ENCODE measurements around the gene NHERF2.

Gene NHERF2

GRCh38 chr16:2035431-2036199 lies 8.9 kb downstream of the NHERF2 start:
- intact Hi-C loops (cut with DNase I): no loop called here
- DNase-seq: peak in 3 of 42 donors; percentile 20 to 52 (median 21)

DNA sequence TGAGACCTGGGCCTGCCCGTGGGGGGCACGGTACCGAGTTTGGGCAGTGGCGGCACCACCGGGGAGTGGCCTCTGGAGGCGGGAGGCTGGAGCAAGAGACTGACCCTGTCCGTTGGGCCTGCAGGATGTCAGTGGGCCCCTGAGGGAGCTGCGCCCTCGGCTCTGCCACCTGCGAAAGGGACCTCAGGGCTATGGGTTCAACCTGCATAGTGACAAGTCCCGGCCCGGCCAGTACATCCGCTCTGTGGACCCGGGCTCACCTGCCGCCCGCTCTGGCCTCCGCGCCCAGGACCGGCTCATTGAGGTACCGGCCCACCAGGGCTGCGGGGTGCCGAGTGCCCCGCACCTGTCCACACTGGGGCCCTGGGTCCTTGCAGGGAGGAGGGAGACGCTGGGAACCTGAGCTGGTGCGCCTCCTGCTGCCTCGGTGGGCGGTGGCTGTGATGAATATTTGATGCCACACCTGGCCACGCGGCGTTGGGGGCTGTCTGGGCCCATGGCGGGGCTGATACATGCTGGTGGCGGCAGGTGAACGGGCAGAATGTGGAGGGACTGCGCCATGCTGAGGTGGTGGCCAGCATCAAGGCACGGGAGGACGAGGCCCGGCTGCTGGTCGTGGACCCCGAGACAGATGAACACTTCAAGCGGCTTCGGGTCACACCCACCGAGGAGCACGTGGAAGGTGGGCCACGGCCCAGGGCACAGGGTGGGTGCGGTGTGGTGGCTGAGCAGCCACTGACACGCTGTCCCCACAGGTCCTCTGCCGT lies 9.7 kb downstream of the NHERF2 start:
- no peak for DNase-seq
- intact Hi-C loops (cut with DNase I): no loop called here

GRCh38 chr16:2037115-2037514 lies 10.4 kb downstream of the NHERF2 start:
- intact Hi-C loops (cut with DNase I): no loop called here
- no peak for DNase-seq

GRCh38 chr16:2037647-2038381 lies 11.1 kb downstream of the NHERF2 start:
- intact Hi-C loops (cut with DNase I): no loop called here
- DNase-seq: no peak

DNA sequence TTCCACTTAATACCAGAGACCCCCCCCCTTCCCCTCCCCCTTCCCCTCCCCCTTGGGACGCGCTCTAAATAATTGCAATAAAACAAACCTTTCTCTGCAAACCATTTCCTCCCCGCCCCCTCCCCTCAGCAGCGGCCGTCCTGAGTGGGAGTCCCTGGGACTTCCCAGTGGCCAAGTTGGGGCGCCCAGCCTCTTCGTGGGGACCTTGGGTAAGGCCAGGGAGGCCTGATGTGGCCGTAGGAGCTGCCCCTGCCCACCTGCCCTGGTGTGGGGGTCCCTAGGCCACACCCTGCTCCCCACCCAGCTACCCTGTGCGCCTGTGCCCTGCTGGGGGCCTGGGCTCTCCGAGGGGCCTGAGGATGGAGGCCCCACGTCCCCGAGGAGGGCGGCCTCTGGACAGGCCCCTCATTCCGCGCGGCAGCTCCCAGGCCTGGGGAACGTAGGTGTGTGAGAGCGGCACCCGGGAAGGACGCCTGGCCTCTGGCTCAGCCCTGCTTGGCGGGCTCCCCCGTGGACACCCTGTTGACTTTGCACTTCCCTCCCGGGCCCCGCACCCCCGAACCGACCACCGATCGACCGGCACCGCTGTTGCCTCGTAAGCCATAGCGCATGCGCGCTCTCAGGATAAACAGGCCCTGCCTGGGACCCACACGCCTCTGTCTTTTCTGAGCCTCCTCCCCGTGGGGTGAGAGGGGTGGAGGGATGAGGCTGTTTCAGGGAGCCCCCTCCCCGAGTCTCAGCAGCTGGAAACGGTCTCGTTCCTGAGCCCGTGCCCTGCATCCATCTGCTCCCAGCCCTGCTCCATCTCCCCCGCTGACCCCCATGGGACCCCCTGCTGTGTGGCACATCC lies 11.9 kb downstream of the NHERF2 start:
- intact Hi-C loops (cut with DNase I): no loop called here
- no peak for DNase-seq

DNA sequence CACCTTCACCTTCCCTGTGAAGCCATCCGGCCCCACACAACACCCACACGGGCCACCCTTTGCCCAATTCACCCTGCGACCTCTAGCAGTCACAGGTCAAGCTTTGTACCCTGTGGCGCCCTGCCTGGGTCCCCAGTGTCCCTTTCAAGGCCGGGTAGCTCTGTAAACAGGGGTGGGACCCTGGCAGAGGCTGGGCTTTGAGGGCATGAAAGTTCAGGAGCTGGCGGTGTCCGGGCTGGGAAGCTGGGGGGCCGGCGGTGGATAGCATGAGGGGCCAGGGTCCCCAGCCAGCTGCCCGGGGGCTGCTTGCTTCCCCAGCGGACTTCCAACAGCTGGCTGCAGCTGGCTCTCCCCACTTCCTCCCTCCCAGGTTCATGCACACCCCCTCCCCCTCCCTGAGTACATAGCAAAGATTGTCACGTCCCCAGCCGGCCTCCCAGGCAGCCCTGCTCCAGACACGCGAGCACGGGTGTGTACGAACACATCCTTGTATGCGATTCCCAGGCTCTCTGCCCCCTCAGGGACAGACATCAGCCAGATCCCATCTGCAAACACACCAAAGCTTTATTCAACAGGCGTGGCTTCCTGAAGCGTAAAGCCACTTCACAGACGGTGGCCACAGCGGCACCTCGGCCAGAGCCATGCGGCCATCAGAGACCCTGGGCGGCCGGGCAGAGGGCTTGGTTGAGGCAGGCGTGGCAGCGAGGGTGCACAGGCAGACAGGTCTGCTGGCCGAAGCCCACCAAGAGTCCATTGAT lies 12.8 kb downstream of the NHERF2 start:
- no peak for DNase-seq

GRCh38 chr16:2040041-2040786 lies 13.5 kb downstream of the NHERF2 start:
- DNase-seq: no peak
- intact Hi-C loops (cut with DNase I): no loop called here

More for the DNA sequence above, 12.8 kb downstream of the NHERF2 start:
- intact Hi-C loops (cut with DNase I): no loop called here

GRCh38 chr16:2040787-2041522 lies 14.3 kb downstream of the NHERF2 start:
- DNase-seq: peak in 4 of 42 donors; percentile 7 to 56 (median 44)

GRCh38 chr16:2042171-2042985 lies 15.7 kb downstream of the NHERF2 start:
- peak in 1 of 42 donors; percentile 16 for DNase-seq
- intact Hi-C loops (cut with DNase I): no loop called here

More at GRCh38 chr16:2040787-2041522, 14.3 kb downstream of the NHERF2 start:
- intact Hi-C loops (cut with DNase I): no loop called here

- intact Hi-C loops (cut with DNase I): no loop called here
- no peak for DNase-seq
Measured at GRCh38 chr16:2042986-2043666, 16.4 kb downstream of the NHERF2 start.

DNA sequence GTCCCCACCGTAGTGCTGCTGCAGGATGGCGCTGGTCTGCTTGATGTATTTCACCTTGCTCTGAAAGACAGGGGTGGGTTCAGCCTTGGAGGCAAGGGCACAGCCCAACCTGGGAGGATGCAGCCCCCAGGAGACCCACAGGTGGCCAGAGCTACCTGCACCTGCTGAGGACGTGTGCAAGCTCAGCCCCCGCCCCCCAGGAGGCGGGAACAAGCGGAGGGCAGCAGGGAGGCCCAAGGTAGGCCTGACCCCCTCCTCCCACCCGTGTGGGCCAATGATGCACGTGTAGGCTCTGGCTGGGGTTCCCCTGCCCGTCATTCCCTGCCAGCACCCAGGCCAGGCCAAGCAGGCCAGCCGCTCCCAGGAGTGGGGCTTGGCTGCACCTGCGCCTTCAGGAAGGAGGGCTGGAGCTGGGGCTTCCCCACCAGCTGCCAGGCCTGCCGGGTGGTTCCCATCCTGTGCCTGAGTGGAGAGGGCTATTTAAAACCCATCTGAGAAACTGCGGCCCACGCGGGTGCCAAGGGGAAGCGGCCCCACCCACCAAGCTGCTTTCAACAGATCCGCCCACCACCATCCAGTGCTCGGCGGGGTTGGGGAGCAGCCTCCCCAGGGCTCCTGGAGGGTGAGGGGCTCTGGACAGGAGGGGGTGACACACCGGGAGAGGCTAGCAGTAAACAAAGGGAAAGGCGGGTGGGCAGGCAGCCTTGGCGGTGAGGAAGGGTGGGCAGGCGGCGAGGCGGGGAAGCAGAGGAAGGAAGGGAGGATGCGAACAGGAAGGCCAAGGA lies 17.2 kb downstream of the NHERF2 start:
- intact Hi-C loops (cut with DNase I): no loop called here
- DNase-seq: peak; percentile 40 to 91 (median 74)

GRCh38 chr16:2044541-2044940 lies 17.8 kb downstream of the NHERF2 start:
- intact Hi-C loops (cut with DNase I): no loop called here
- no peak for DNase-seq

DNA sequence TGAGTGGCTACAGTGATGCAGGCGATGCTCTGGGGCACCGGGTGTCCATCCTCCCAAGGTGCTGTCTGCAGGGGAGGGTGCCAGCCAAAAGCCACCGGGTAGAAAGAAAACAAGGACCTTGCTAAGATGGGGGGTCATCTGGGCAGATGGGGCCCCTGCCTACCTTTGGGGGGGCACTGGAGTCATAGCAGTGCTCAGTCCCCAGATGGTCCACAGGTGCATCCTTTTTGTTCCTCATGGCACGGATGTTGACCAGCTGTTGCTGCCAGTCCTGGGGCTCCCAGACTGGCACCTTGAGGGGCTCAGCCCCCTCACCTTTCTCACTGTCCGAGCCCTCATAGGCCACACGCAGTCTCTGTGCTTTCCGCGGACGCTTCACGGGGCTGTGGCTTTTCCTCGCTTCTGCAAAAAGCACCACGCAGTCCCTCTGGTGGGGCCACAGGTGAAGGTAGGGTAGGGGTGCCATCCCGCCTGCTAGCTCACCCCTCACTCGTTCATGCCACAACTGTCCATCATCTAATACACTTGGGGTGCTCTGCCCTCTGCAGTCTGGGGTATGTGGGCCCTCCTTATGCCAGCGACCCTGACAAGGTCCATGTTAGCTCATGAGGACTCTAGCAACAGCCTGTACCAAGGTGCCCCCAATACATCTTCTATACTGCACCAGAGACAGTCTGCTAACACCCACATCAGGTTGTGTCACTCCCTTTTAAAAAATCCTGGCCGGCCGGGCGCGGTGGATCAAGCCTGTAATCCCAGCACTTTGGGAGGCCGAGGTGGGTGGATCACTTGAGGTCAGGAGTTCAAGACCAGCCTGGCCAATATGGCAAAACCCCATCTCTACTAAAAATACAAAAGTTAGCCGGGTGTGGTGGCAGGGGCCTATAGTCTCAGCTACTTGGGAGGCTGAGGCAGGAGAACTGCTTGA lies 19.5 kb downstream of the NHERF2 start:
- intact Hi-C loops (cut with DNase I): no loop called here
- DNase-seq: no peak

Measured in head of caudate nucleus (tissue), 42 donors.